VCaP (cell line): ENCODE measurements around the gene QRFPR.

Experiments used
- H3K27ac ChIP-seq: fragments of 450-650 bp; 2 replicates; pipeline ENCODE4 v1.5.1; 2017
- CTCF ChIP-seq: fragments of 450-650 bp; conservative IDR thresholded peaks from 2 replicates; pipeline ENCODE4 v1.5.1; 2017; ENCODE audit warnings: mild to moderate bottlenecking, moderate library complexity

Gene QRFPR

DNA sequence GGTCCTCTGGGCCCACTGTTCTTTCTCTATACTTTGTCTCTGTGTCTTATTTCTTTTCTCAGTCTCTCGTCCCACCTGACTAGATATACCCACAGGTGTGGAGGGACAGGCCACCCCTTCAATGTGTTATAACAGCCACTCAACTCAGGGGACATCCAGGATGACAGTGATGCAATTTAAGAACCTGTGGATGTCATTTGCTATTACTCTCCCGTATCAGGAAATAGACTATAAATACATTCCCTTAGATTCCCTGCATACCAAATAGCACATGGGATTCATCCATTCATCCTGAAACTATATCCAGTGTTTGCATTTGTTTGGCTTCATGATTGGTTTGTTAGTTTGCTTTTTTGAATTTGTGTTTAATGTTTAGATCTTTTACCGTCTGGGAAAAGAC lies 16.6 kb upstream of the QRFPR start:
- peak overlapping the region; percentile 18; the same call in 1 of the 2 replicates for H3K27ac ChIP-seq
- no peak for TF ChIP-seq CTCF

DNA sequence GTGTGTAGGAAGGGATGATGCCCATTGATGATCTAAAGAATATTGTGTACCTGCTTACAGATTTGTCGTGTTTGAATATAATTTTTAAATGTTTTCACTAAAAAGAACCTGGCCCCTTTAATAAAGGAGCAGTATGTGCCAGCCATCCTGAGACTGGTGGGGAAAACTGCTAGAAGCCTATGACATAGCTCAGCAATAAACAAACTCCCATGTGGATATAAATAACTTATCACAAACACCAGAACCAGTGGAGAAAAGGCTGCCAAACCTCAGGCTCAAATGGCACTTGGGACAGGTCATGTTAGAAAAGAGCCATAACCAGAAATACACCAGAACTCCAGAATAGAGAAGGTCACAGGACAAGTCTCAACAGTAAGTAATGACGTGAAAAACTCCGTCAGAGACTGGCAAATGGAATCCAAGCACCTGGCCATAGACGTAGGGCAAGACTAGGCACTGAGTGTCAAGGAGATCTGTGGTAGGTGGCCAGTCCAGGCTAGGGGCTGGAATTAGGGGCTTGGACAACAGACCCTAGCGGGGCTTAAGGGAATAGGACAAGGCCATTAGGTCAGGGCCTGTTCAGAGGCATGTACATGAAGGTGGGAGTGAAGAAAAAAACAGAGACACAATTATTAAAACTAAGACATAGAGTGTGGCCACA lies 11.7 kb upstream of the QRFPR start:
- no peak overlapping the region for H3K27ac ChIP-seq
- no peak for TF ChIP-seq CTCF

- no peak overlapping the region for H3K27ac ChIP-seq
- TF ChIP-seq CTCF: no peak
Measured at GRCh38 chr4:121390335-121390734, 9.5 kb upstream of the QRFPR start.

- H3K27ac ChIP-seq: no peak overlapping the region
- TF ChIP-seq CTCF: no peak
Measured at GRCh38 chr4:121379276-121379675, 1.5 kb downstream of the QRFPR start.

- no peak overlapping the region for H3K27ac ChIP-seq
- no peak for TF ChIP-seq CTCF
Measured at GRCh38 chr4:121377076-121377475, 3.7 kb downstream of the QRFPR start.

DNA sequence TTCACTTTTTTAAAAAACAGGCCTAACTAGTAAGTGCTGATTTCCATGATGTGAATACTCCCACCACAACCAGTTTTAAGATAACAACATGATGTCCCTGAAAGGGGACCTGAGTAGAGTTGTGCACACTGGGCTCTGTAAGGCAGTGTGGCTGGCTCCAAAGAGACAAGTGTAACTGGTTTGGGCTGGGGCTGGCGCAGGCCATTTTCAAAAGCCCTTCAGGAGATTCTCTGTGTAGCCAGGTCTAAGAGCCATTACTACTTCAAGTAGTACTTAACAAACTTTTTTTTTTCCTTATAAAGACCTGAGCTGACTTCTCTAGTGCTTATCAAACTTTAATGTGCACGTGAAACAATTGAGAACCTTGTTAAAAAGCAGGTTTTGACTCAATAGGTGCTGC lies 4.3 kb downstream of the QRFPR start:
- no peak for TF ChIP-seq CTCF
- no peak overlapping the region for H3K27ac ChIP-seq

GRCh38 chr4:121376097-121376496 lies 4.7 kb downstream of the QRFPR start:
- H3K27ac ChIP-seq: no peak overlapping the region

More at GRCh38 chr4:121376097-121376496, 4.7 kb downstream of the QRFPR start:
- TF ChIP-seq CTCF: no peak
